OCI-LY7 (cell line): ENCODE results near the gene MYH3.

Experiments used
- CTCF ChIP-seq: fragments of 200-600 bp; sonication (generic); conservative IDR thresholded peaks from 2 replicates; pipeline ENCODE4 v1.5.1; 2014; ENCODE audit warnings: mild to moderate bottlenecking, antibody characterized with exemption, low read length, moderate library complexity, mixed read lengths
- EZH2phosphoT487 ChIP-seq: fragments of 200-600 bp; sonication (generic); IDR thresholded peaks from 2 replicates; pipeline ENCODE4 v1.6.1; 2018; ENCODE audit warnings: low read depth, borderline replicate concordance, mild to moderate bottlenecking, mixed run types, antibody characterized with exemption, low read length, moderate library complexity, mixed read lengths

- TF ChIP-seq CTCF (no peak), EZH2phosphoT487 (no peak)
These were observed 71.6 kb downstream of the MYH3 start for GRCh38 chr17:10585529-10585928.
